Measurements from ENCODE around the gene BEND7.
"Not testable (repeated sequence)": the region's sequence is repeated elsewhere in the genome, so short reads cannot be mapped to it uniquely, and the experiment has no call there.

The BEND7 gene, protein sequence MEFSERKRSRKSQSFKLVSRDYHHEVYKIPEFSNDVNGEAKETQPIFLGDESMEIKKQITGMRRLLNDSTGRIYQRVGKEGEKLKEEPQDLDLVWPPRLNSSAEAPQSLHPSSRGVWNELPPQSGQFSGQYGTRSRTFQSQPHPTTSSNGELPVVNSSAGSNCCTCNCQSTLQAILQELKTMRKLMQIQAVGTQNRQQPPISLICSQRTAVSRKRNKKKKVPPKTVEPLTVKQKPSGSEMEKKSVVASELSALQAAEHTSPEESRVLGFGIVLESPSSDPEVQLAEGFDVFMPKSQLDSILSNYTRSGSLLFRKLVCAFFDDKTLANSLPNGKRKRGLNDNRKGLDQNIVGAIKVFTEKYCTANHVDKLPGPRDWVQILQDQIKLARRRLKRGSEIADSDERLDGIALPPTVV

DNA sequence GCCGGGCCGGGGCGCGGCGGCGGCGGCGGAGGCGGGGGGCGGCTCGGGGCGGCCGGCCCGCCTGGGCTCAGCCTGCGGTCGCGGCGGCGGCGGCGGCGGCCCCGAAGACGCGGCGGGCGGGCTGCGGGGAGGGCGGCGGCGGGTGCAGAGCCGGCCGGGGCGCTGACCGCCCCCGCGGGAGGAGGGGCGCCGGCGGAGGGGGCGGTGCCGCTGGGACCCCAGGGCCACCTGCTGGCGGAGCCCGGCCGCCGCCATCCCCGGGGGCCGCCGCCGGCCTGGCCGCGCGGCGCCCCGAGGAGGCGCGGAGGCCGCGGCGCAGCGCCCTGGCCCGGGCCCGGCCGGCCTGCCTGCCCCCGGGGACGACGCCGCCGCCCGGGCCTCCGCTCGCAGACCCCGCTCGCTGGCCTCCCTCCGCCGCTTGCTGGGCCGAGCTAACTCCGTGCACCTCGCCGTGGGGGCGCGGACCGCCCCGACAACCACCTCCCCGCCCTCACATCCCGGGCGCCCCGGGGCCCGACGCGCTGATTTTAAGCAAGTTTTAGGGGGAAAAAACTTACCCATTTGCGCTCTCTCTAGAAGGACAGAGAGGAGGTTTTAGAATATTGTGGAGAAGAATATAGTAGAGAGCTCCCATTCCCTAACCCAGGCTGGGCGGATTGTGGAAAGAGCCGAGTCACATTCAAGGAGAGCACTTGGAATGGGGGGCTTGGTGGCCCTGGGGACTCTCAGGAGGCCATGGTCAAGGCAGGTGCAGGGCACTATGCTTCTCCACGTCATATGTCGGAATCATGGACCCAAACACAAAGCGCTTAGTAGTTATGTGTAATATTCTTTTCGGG, at the start of gene BEND7:
Gene BEND7 (minus strand): TSS at position 140 of the 839 bp plus-strand sequence. CDS start 481 bp downstream, outside the sequence.
- Mint-ChIP-seq H3K4me1 (peaks cover 13% of the 10 kb centered on the region), H3K36me3 (no peaks in the 10 kb centered on the region), H3K9me3 (no peaks in the 10 kb centered on the region), H3K4me3 (peak within 1 kb of the TSS; percentile 82), H3K27me3 (peaks cover 53% of the 10 kb centered on the region), H3K27ac (no peak within 1 kb of the TSS)

DNA sequence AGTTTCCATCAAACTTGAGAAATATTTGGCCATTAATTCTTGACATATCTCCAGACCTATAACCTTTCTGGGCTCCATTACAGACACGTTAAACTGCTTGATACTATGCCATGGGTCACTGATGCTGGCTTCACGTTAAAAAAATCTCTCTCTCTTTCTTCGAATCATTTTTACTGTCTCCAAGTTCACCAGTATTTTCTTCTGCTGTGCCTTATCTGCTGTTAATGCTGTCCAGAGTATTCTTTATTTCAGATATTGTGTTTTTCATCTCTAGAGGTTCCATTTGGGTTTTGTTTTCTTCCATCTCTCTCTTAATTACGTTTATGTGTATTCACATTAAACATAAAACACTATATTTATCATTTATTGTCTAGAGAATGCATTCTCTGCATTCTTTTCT, 45.1 kb upstream of the BEND7 start:
- Mint-ChIP-seq H3K36me3 (peaks cover 2% of the 10 kb centered on the region), H3K27me3 (peaks cover 24% of the 10 kb centered on the region), H3K4me3 (no peak overlapping the region), H3K9me3 (peaks cover 13% of the 10 kb centered on the region), H3K4me1 (no peaks in the 10 kb centered on the region), H3K27ac (no peak overlapping the region)

DNA sequence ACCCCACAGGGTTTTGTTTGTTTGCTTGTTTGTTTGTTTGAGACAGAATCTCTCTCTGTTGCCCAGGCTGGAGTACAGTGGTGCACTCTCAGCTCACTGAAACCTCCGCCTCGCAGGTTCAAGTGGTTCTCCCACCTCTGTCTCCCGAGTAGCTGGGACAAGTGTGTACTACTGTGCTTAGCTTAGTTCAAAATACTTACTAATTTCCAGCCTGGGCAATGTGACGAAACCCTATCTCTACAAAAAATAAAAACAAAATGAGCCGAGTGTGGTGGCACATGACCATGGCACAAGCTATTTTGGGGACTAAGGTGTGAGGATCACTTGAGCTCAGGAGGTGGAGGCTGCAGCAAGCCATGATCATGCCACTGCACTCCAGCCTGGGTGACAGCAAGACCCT, 42.7 kb upstream of the BEND7 start:
- Mint-ChIP-seq H3K27me3 (peaks cover 19% of the 10 kb centered on the region), H3K36me3 (peaks cover 2% of the 10 kb centered on the region), H3K9me3 (peaks cover 13% of the 10 kb centered on the region), H3K4me3 (no peak overlapping the region), H3K4me1 (no peaks in the 10 kb centered on the region), H3K27ac (no peak overlapping the region)

DNA sequence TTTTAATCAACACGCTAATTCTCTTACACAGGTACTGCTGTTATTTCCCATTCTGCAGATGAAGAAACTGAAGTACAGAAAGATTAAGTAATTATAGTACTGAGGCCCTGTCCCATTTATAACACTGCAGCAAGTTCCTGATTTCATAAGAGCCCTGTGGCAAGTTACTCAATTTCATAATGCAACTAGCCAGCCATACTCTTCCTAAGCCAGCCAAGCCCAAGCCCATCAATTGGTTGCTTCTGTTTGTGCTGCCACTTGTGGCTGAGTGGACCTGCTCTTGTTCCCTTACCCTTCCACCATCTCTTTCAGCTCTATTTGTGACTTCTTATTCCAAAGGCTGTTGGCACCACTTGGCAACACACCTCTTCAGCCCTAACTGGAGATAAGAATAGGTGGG, 38.2 kb upstream of the BEND7 start:
- no peak overlapping the region for H3K4me3 Mint-ChIP-seq

DNA sequence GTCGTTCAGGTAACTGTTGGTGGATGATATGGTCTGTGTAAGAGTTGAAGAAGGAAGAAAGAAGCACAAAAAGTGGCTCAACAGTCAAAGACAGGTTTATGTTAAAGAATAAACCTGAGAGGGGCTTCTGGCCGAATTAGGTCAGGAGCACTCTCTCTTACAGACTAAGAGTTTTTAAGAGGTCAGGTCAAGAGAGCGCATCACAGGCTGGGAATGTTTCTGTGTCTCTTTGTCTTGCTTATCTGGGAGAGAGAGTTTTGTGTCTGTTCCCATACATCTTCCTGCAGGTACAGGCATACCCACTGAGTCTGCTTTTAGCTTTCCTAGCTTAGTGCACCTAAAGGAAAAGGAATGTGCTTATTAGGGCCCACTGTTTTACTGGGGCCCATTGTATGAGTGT, 35.8 kb upstream of the BEND7 start:
- H3K27ac Mint-ChIP-seq, result no peak overlapping the region
- H3K27me3 Mint-ChIP-seq, result peaks cover 4% of the 10 kb centered on the region
- no peaks in the 10 kb centered on the region for H3K4me1 Mint-ChIP-seq
- H3K9me3 Mint-ChIP-seq, result peaks cover 4% of the 10 kb centered on the region
- no peak overlapping the region for H3K4me3 Mint-ChIP-seq
- H3K36me3 Mint-ChIP-seq, result no peaks in the 10 kb centered on the region

More for the DNA sequence above, 38.2 kb upstream of the BEND7 start:
- H3K4me1 Mint-ChIP-seq, result no peaks in the 10 kb centered on the region
- peaks cover 7% of the 10 kb centered on the region for H3K27me3 Mint-ChIP-seq
- no peak overlapping the region for H3K27ac Mint-ChIP-seq
- H3K9me3 Mint-ChIP-seq, result peaks cover 4% of the 10 kb centered on the region
- H3K36me3 Mint-ChIP-seq, result no peaks in the 10 kb centered on the region

DNA sequence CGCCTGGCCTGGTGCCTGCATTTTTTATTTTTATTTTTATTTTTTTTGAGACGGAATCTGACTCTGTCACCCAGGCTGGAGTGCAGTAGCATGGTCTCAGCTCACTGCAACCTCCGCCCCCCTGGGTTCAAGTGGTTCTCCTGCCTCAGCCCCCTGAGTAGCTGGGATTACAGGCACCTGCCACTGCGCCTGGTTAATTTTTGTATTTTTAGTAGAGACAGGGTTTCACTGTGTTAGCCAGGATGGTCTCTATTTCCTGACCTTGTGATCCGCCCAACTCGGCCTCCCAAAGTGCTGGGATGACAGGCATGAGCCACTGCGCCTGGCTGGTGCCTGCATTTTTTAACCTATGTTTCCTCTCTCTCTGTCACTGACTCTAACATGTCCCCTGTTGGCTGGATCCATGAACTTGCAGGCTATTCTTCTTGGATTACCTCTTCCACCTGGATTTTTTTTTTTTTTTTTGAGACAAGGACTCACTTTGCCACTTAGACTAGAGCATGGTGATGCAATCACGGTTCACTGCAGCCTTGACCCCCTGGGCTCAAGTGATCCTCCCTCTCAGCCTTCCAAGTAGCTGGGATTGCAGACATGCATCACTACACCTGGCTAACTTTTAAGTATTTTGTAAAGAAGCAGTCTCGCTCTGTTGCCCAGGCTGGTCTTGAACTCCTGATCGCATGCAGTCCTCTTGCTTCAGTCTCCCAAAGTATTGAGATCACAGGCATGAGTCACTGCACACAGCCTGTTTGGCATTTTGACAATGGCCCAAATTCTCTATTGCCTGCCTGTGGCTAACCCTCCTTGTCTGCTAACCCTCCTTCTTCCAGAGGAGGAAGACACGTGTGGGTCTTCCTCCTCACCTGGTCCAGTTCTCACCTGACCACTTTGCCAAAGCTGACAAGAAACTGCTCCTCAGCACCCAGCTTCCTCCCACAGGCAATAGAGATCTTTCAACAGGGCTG, 34.9 kb upstream of the BEND7 start:
- peaks cover 1% of the 10 kb centered on the region for H3K27me3 Mint-ChIP-seq
- H3K4me1 Mint-ChIP-seq, result no peaks in the 10 kb centered on the region
- no peak overlapping the region for H3K27ac Mint-ChIP-seq
- H3K4me3 Mint-ChIP-seq, result no peak overlapping the region
- peaks cover 4% of the 10 kb centered on the region for H3K9me3 Mint-ChIP-seq
- no peaks in the 10 kb centered on the region for H3K36me3 Mint-ChIP-seq

DNA sequence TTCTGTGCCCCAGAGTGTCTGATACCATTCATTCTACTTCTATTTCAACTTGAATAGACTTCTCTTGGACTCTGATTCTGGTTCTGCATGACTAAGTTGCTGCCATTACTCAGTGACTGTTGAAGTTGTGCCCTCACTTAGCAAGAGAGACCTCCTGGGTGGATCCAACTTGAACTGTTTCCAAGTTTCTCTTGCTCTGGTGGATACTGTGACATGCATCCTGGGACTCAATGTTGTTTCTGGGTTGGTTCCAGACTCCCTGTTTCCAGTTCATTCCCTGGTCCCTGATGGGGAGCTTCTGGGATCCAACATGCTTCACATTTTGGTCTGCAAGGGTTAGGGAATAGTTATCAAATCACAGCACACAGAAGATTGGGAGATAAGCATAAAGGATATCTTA, 31.8 kb upstream of the BEND7 start:
- Mint-ChIP-seq H3K36me3 (no peaks in the 10 kb centered on the region), H3K4me3 (no peak overlapping the region)

DNA sequence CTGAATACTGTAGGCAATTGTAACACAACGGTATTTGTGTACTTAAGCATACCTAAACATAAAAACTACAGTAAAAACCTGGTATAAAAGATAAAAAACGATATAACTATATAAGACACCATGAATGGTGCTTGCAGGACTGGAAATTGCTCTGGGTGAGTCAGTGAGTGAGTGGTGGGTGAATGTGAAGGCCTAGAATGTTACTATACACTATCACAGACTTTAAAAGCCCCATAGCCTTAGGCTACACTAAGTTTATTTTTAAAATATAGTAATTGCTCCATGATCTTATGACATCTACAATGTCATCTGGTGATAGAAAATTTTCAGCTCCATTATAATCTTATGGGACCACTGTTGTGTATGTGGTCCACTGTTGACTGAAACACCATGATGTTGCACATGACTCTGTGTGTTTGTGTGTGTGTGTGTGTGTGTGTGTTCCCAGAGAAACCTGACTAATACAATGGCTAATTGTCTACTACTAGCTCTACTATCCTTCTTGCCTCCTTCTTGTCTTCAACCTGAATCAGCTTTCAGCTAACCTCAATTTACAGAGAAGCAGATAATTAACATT, 30.4 kb upstream of the BEND7 start:
- H3K27me3 Mint-ChIP-seq, result peaks cover 4% of the 10 kb centered on the region
- no peaks in the 10 kb centered on the region for H3K36me3 Mint-ChIP-seq
- H3K4me1 Mint-ChIP-seq, result peaks cover 4% of the 10 kb centered on the region
- no peak overlapping the region for H3K4me3 Mint-ChIP-seq
- peaks cover 4% of the 10 kb centered on the region for H3K9me3 Mint-ChIP-seq
- H3K27ac Mint-ChIP-seq, result no peak overlapping the region

More for the DNA sequence above, 31.8 kb upstream of the BEND7 start:
- Mint-ChIP-seq H3K4me1 (peaks cover 4% of the 10 kb centered on the region), H3K9me3 (peaks cover 4% of the 10 kb centered on the region), H3K27me3 (peaks cover 3% of the 10 kb centered on the region), H3K27ac (no peak overlapping the region)

DNA sequence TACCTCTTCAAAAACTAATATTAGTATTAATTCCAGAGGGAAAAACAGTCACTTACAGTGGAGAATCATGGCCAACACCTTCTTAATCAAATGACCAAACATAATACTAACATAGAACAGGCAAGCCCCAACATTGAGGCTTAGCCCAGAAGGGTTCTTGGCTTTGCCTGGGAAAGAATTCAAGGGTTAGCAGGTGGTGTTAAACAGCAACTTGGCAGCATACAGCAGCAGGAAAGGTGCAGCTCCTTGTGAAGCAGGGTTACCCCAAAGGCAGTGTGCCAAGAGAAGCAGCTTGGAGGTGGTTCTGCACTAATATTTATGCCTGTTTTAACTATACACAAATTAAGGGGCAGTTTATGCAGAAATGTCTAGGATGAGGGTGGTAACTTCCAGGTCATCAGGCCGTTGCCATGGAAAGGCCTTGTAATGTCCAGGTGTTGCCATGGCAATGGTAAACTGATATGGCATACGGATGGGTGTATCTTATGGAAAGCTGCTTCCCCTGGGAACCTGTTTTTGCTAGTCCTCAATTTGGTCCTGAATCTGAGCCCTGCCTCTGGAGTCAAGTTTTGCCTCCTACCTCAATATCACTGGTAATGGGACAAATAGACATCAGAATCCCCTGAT, 27.2 kb upstream of the BEND7 start:
- Mint-ChIP-seq H3K27ac (peak overlapping the region; percentile 19), H3K36me3 (peaks cover 3% of the 10 kb centered on the region), H3K4me3 (no peak overlapping the region), H3K4me1 (peaks cover 4% of the 10 kb centered on the region), H3K27me3 (peaks cover 15% of the 10 kb centered on the region), H3K9me3 (peaks cover 5% of the 10 kb centered on the region)

DNA sequence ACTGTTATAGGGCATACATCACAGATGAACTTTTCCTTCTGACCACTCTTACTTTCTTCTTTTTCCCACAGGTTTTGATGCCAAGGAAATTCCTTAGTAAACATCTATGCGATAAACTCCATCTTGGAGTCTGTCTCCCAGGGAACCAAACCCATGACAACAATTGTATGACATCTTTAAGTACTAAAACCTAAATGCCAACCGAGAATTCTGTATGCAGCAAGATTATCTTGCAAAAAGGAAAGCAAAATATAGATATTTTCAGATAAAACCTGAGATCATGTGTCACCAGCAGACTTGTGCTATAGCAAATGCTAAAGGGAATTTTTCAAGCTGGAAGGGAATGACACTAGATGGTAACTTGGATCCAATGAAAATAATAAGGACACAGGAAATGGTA, 22.0 kb upstream of the BEND7 start:
- Mint-ChIP-seq H3K27me3 (peaks cover 27% of the 10 kb centered on the region), H3K4me3 (no peak overlapping the region), H3K4me1 (no peaks in the 10 kb centered on the region), H3K36me3 (peaks cover 5% of the 10 kb centered on the region), H3K27ac (no peak overlapping the region), H3K9me3 (peaks cover 23% of the 10 kb centered on the region)

DNA sequence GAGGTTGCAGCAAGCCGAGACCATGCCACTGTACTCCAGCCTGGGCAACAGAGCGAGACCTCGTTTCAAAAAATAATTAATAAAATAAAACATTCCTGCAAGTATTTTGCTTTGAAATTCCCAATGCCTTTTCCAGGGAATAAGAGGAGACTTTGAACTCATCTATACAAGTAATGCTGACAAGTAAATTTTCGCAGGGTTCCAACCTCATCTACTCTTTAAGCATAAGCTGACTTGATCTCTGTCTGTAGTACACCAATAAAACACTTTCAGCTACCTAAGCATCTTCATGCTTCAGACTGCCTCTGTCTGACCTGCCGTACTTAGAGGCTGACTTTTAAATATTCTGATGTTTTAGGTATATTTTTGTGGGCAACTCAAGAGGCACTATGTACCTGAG, 13.7 kb upstream of the BEND7 start:
- H3K27me3 Mint-ChIP-seq, result peaks cover 32% of the 10 kb centered on the region
- H3K9me3 Mint-ChIP-seq, result no peaks in the 10 kb centered on the region
- no peak overlapping the region for H3K27ac Mint-ChIP-seq
- H3K36me3 Mint-ChIP-seq, result no peaks in the 10 kb centered on the region
- H3K4me1 Mint-ChIP-seq, result no peaks in the 10 kb centered on the region
- no peak overlapping the region for H3K4me3 Mint-ChIP-seq

DNA sequence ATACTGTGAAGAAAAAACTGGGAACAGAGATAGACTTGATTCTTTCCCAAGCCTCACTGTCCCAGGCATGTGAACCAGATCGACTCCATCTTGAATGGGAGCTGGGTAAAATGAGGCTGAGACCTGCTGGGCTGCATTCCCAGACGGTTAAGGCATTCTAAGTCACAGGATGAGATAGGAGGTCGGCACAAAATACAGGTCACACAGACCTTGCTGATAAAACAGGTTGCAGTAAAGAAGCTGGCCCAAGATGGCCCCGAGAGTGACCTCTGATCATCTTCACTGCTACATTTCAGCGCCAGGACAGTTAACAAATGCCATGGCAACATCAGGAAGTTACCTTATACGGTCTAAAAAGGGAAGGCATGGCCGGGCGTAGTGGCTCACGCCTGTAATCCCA, 9.2 kb upstream of the BEND7 start:
- peaks cover 32% of the 10 kb centered on the region for H3K27me3 Mint-ChIP-seq
- H3K4me3 Mint-ChIP-seq, H3K4me1 Mint-ChIP-seq: not testable (repeated sequence)

DNA sequence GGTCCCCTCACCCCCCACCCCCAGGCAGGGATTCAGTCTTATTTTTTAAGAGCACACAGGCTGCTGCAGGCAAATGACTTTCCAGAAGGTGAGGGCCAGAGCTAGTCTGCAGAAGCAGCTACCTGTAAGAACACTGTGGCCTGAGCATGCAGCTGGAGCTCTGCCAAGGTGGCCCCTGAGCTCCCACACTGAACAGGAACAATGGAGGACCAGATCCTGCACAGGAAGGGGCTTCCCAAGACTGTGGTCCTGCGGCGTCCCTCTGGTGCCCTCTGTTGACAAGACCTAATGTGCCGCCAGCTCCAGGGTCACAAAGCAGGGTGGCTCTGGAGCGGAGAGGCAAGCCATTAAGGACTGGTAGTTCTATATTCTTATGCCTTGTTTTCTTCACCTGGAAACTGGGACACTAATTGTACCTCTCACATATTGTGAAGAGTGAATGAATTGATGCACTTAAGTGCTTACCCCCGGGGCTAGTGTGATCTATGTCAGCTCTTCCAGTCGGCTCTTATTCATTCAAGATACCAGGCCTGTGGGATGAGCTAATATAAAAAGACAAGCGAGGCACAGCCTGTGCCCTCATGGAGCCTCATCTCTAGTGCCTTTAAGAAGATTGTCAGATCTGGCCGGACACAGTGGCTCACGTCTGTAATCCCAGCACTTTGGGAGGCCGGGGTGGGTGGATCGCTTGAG, 8.0 kb upstream of the BEND7 start:
- H3K27me3 Mint-ChIP-seq, result peaks cover 37% of the 10 kb centered on the region
- H3K36me3 Mint-ChIP-seq, result peaks cover 1% of the 10 kb centered on the region
- no peak overlapping the region for H3K27ac Mint-ChIP-seq
- H3K4me1 Mint-ChIP-seq, result no peaks in the 10 kb centered on the region
- H3K4me3 Mint-ChIP-seq, result no peak overlapping the region
- no peaks in the 10 kb centered on the region for H3K9me3 Mint-ChIP-seq

More for the DNA sequence above, 9.2 kb upstream of the BEND7 start:
- H3K36me3 Mint-ChIP-seq, H3K9me3 Mint-ChIP-seq, H3K27ac Mint-ChIP-seq: not testable (repeated sequence)

DNA sequence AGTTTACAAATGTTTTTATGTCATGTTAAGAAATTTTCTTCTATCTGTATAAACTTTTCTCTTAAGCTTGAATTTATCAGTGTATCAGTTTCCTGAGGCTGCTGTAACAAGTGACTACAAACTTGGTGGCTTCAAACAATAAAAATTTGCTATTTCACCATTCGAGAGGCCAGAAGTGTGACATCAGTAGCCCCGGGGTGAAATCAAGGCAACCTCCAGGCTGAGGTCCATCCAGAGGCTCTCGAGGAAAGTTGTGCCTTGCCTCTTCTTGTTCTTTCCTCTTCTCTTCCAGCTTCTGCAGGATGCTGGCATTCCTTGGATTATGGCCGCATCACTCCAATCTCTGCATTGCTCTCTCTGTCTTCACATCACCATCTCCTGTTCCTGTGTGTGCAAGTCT, 6.5 kb upstream of the BEND7 start:
- H3K27ac Mint-ChIP-seq, result no peak overlapping the region
- H3K27me3 Mint-ChIP-seq, result peaks cover 37% of the 10 kb centered on the region
- no peaks in the 10 kb centered on the region for H3K4me1 Mint-ChIP-seq
- peaks cover 1% of the 10 kb centered on the region for H3K36me3 Mint-ChIP-seq
- no peak overlapping the region for H3K4me3 Mint-ChIP-seq
- H3K9me3 Mint-ChIP-seq, result no peaks in the 10 kb centered on the region
